Glutamatergic neuron (in vitro differentiated cells): ENCODE measurements around the gene ANP32B. TPM values are rescaled to one million over a fixed set of nuclear protein-coding genes. Genes with fewer than 3 reads are reported as not detected.
A peak's percentile ranks its signal among the peaks of the same experiment; 100 is the strongest.

Experiments used
- DNase-seq: peaks from one replicate; pipeline ENCODE4 v3.0.0; 2022
- H3K27ac Mint-ChIP-seq: one replicate; pipeline ENCODE4 v1.8.0; 2020; ENCODE audit warnings: mild to moderate bottlenecking, mixed read lengths, inconsistent platforms; ENCODE audit not compliant: unreplicated experiment
- H3K27me3 Mint-ChIP-seq: one replicate; pipeline ENCODE4 v1.8.0; 2020; ENCODE audit warnings: mild to moderate bottlenecking, moderate library complexity, mixed read lengths, inconsistent platforms; ENCODE audit not compliant: unreplicated experiment
- H3K36me3 Mint-ChIP-seq: one replicate; pipeline ENCODE4 v1.8.0; 2020; ENCODE audit warnings: mild to moderate bottlenecking, mixed read lengths, inconsistent platforms; ENCODE audit not compliant: unreplicated experiment
- H3K4me1 Mint-ChIP-seq: one replicate; pipeline ENCODE4 v1.8.0; 2020; ENCODE audit warnings: mild to moderate bottlenecking, low read depth, mixed read lengths, inconsistent platforms; ENCODE audit not compliant: unreplicated experiment
- H3K4me3 Mint-ChIP-seq: one replicate; pipeline ENCODE4 v1.8.0; 2020; ENCODE audit warnings: mild to moderate bottlenecking, mixed read lengths, inconsistent platforms; ENCODE audit not compliant: unreplicated experiment
- H3K9me3 Mint-ChIP-seq: one replicate; pipeline ENCODE4 v1.8.0; 2020; ENCODE audit warnings: mild to moderate bottlenecking, moderate library complexity, mixed read lengths, inconsistent platforms; ENCODE audit not compliant: unreplicated experiment
- total RNA-seq: library from RNA; stranded (reverse); fragmentation: NEBNext Ultra II Directional; extraction: Animal tissue kit (Norgen Biotek cat#: 25700); gene quantifications from one replicate; pipeline ENCODE4 v1.2.1, GENCODE V29; 2021; ENCODE audit not compliant: unreplicated experiment
- TF ChIP-seq, protein P1 (sequence below): fragments of 200-600 bp; sonication (generic); IDR thresholded peaks from one replicate; pipeline ENCODE4 v1.5.0; 2021; ENCODE audit not compliant: partially characterized antibody, unreplicated experiment

Gene ANP32B
- total RNA-seq, 1 donor from 2014 or later = 108 TPM

DNA sequence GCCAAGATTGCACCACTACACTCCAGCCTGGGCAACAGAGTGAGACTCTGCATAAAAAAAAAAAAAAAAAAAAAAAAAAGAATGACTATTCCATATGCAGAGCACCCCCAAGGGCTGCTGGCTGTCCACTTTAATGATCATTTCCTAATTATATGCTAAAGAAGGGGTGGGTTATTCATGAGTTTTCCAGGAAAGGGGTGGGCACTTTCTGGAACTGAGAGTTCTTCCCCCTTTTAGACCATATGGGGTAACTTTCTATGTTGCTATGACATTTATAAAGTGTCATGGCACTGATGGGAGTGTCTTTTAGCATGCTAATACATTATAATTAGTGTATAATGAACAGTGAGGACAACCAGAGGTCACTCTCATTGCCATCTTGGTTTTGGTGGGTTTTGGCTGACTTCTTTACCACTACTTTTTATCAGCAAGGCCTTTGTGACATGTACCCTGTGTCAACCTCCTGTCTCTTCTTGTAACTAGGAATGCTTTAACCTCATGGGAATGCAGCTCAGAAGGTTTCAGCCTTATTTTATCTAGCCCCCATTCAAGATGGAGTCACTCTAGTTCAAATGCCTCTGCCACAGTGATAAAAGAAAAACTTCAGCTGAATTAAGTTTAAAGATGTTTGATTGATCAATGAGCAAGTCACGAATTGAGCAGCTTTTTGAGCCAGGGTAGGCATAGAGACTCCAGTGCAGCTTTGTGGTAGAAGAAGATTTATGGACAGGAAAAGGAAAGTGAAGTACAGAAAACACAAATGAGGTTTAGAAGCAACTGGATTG, 66.3 kb downstream of the ANP32B start:
- TF ChIP-seq, protein P1, sequence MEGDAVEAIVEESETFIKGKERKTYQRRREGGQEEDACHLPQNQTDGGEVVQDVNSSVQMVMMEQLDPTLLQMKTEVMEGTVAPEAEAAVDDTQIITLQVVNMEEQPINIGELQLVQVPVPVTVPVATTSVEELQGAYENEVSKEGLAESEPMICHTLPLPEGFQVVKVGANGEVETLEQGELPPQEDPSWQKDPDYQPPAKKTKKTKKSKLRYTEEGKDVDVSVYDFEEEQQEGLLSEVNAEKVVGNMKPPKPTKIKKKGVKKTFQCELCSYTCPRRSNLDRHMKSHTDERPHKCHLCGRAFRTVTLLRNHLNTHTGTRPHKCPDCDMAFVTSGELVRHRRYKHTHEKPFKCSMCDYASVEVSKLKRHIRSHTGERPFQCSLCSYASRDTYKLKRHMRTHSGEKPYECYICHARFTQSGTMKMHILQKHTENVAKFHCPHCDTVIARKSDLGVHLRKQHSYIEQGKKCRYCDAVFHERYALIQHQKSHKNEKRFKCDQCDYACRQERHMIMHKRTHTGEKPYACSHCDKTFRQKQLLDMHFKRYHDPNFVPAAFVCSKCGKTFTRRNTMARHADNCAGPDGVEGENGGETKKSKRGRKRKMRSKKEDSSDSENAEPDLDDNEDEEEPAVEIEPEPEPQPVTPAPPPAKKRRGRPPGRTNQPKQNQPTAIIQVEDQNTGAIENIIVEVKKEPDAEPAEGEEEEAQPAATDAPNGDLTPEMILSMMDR = no peak
- DNase-seq = no peak
- no peaks in the 10 kb centered on the region for H3K36me3 Mint-ChIP-seq
- no peaks in the 10 kb centered on the region for H3K4me1 Mint-ChIP-seq
- H3K27me3 Mint-ChIP-seq = no peaks in the 10 kb centered on the region
- H3K27ac Mint-ChIP-seq = no peak overlapping the region
- no peaks in the 10 kb centered on the region for H3K9me3 Mint-ChIP-seq
- no peak overlapping the region for H3K4me3 Mint-ChIP-seq

DNA sequence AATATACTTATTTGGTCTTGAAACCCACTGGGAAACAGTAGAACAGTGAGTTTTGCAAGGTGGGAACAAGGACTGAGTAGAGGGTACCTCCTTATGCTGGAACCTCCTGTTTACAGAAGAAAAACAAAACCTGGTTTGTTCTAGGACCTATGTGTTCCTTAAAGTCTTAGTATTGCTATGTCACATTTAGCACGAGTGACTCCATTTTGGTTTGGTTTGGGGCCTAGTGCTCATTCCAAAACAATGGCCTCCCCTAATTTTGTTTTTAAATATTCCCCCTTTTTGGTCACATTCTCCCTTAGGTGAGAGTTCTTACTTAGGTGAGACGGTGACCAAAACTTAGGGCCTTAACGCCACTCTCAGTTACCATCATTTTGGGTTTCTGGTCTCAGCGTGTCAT, 67.2 kb downstream of the ANP32B start:
- TF ChIP-seq, protein P1 = no peak
- Mint-ChIP-seq H3K9me3 (peaks cover under 1% of the 10 kb centered on the region), H3K4me1 (no peaks in the 10 kb centered on the region), H3K4me3 (no peak overlapping the region), H3K27ac (no peak overlapping the region), H3K27me3 (no peaks in the 10 kb centered on the region), H3K36me3 (no peaks in the 10 kb centered on the region)
- no peak for DNase-seq

DNA sequence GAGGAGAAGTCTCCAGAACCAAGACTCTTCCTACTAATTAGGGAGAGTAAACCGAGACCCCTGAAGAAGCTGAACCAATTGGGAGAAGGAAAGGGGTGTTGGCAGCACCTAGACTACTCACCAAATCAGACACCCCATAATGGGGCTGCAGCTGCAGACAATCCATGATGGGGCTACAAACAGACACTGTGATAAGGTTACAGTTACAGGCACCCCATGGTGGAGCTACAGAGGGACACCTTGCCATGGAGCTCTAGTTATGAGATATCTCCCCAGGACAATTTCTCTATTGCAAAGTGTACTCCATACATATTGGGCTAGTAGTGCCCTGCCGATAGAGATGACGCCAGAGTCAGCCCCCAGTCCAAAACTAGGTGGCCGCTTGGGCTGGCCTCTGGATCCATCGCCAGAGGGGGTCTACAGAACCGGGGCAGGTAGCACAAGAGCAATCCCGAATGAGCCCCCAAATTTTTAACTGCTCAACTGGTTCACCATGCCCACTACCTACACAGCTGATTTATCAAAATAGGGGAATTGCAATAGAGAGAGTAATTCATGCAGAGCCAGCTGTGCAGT, 71.3 kb downstream of the ANP32B start:
- TF ChIP-seq, protein P1 = no peak
- Mint-ChIP-seq H3K36me3 (no peaks in the 10 kb centered on the region), H3K4me1 (peaks cover 4% of the 10 kb centered on the region), H3K27me3 (no peaks in the 10 kb centered on the region), H3K4me3 (no peak overlapping the region), H3K9me3 (peaks cover 5% of the 10 kb centered on the region), H3K27ac (no peak overlapping the region)
- DNase-seq = no peak

DNA sequence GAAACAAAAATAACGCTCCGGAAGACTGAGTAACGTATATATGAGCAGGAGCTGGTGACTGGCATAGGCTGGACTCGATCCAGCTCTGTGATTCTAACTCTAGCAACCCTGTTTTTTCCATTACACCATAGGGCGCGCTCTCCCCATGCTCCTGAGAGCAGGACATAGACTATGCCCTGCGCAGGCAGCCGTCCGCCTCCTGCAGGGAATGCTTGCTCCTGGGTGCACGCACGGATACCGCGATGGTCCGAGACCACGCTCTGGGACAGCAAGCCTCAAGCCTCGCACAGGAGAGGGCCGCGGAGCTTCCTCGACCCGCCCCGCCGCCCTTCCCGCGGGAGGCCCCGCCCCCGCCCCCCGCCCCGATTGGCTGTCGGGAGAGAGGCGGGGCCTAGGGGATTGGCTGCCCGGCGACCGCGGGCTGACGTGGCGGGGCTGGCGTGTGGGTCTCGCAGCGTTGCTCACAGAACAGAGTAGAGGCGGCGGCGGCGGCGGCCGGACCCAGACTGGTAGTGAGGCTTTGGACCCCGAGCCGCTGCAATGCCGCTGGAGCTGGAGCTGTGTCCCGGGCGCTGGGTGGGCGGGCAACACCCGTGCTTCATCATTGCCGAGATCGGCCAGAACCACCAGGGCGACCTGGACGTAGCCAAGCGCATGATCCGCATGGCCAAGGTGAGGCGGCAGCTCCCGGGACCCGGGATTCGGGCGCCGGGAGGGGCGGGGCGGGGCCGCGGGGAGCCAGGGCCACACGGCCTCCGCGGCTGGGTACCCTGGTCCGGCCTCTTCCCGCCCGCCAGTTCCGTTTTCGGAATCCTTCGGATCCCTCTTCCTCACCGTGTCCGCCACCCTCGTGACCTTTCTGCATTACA, 73.4 kb downstream of the ANP32B start, which contains the start of gene NANS:
NANS (plus strand) TSS at position 464 of the 869 bp plus-strand sequence; CDS start at position 541, 77 bp downstream.
- TF ChIP-seq, protein P1 = peak; percentile 11
- Mint-ChIP-seq H3K4me1 (peaks cover 4% of the 10 kb centered on the region), H3K27ac (peak within 1 kb of the TSS; percentile 76), H3K4me3 (peak within 1 kb of the TSS; percentile 99), H3K27me3 (no peaks in the 10 kb centered on the region), H3K9me3 (peaks cover 5% of the 10 kb centered on the region), H3K36me3 (no peaks in the 10 kb centered on the region)
- DNase-seq = peak; percentile 93
